Fibroblast of skin of scalp (primary cell): ENCODE results near the gene SMCO2.
"Not testable (repeated sequence)": the region's sequence is repeated elsewhere in the genome, so short reads cannot be mapped to it uniquely, and the experiment has no call there.

Experiments
- DNase-seq: peaks from one replicate; pipeline ENCODE4 v3.0.0-alpha.2; 2013

Gene SMCO2

DNA sequence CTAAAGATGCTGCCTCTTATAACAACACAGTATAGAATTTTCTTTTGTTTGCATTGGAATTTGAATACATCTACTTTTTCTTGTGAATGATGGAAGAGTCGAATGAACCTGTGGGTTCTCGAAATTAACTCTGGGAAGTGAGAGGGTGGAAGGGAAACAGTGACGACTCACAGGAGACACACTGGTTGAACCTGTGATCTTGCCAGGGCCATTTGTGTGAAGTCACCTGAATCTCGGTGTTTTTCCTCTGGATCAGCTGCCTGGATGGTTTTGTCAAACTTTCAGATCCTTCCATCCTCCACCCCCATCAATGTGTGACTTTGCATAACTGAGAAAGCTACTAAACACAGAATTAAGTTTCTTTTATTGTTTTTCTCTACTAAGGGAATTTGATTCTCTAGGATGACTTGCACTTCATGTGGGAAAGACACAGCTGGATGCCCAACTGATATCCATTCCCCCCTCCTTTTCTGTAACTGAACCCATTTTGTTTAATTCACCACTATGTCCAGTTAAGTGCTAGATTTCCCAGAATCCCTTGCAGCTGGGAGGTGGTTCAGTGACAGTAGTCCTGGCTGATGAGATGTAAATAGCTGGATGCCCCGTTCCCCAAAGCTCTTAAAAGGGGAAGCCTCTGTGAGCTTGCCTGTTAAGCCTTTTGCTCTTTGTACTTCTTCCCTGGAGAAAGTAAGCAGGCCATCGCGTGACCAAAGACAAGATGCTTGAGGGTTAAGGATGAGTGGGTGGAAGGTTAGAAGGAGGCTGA is 83.8 kb downstream of the SMCO2 start:
- DNase-seq: no peak

DNA sequence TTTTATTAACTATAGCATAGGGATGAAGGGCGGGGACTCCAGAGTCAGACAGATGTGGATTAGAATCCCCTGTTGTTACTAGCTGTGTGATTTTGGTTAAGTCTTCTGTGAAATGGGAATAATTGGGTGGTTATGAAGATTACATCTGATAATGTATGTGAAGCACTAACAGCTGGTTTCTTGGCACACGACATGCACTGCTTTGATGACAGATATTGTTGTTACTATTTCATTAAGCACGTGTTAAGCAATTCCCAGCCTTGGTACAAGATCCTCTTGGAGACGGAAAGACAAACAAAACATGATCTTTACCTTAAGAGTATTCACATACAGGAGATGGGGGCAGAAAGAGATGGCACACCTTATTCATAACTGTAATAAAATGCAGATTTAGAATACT is 85.4 kb downstream of the SMCO2 start:
- DNase-seq: no peak

- no peak for DNase-seq
These were observed 87.7 kb downstream of the SMCO2 start for GRCh38 chr12:27534060-27534764.

DNA sequence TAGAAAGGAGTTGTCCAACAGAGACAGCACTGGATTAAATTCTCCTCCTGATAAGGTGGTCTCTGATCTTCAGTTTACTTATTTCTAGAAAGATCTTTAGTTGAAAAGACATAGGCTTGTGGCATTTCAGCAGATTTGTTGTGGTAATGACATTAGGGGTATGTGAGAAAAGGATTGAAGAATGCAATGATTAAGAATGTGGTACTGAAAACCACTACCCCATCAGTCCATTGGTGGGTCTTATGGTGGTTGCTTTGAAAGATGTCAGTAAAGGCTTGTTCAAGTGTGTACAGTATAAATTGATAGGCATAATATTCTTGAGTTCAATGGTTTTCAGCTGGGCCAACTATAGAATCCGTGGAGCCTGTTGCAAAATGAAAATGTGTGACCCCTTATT is 88.2 kb downstream of the SMCO2 start:
- no peak for DNase-seq

DNA sequence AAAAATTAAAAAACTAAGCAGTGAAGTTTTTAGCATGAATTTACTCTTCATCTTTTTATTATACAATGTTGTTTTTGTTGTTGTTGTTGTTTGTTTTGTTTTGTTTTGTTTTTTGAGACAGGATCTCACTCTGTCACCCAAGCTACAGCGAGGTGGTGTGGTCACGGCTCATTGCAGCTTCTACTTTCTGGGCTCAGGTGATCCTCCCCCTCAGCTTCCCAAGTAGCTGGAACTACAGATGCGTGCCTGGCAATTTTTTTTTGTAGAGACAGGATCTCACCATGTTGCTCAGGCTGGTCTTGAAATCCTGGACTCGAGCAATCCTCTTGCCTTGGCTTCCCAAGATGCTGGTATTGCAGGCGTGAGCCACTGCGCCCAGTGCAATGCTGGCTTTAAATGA is 88.8 kb downstream of the SMCO2 start:
- no peak for DNase-seq

GRCh38 chr12:27537855-27538675 is 91.5 kb downstream of the SMCO2 start:
- DNase-seq: no peak

DNA sequence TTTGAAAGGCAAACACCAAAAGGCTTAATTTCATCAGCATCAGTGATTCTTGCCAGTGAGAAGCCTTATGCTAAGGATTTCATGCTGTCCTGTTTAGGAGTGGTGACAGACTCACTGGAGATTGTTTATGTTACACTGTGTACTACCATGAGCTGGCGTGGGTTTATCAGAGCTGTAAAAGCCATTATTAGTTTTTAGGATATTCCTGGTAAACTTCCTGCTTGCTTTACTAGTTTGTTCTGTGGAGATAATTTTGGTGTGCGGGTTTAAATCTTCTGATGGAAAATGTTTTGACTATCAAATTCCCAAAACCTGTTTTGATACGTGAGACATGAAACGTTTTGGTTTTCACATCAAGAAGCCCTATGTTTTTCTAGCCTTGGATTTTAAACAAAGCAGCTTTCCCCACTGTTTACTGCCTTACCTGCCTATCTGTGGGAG is 92.7 kb downstream of the SMCO2 start:
- peak; percentile 49 for DNase-seq

DNA sequence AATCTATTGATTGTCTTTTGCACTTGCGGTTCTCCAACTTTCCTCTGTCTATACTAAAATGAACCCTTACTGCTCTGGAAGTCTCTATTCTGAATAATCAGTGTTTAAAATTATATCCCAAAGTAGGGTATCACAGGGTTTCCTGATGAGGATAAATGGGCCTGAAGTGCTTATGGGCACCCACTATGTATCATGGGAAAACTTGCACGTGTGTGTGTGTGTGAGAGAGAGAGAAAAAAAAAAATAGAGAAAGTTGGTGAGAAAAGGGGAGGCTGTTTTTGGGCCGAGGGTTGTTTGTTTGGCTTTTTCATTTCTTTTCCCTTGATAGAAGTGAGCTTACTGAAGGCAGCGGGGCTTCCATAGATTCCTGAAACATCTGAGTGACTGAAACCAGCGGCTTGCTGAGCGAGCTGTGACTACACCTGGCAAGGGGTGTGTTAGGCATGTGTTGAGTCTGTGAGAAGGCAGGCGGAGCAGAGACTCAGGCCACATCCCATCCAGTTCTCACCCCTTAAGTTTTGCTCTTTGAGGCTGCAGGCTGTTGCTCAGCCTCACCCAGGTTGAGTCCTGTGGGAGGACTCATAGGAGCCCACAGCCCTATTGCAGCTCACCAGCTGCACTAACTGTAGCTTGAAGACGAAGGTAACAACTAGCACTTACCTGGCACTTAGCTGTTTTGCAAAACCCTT is 94.6 kb downstream of the SMCO2 start:
- DNase-seq: no peak

GRCh38 chr12:27542628-27543027 is 96.1 kb downstream of the SMCO2 start:
- peak; percentile 93 for DNase-seq

- not testable (repeated sequence) for DNase-seq
These were observed 98.3 kb downstream of the SMCO2 start for GRCh38 chr12:27544858-27545257.

- no peak for DNase-seq
These were observed 99.1 kb downstream of the SMCO2 start for GRCh38 chr12:27545665-27546064.

DNA sequence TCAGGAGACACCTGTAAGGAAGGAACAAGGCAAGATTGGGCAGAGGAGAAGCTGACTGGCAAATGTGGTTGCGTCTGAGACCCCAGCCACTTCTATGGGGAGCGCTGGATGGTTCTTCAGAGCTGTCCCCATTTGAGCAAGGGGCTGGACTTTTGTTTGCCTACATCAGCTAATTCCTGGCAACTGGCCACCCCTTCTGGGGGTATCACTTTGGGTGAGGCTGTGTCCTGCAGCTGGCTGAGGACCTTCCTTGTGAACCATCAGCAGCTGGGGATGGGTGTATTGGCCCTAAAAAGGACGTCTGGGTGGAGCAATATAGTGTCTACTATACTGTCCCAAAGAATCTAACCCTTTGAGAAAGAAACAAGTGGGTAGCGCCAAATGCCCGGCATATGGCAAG is 101.1 kb downstream of the SMCO2 start:
- DNase-seq: no peak

DNA sequence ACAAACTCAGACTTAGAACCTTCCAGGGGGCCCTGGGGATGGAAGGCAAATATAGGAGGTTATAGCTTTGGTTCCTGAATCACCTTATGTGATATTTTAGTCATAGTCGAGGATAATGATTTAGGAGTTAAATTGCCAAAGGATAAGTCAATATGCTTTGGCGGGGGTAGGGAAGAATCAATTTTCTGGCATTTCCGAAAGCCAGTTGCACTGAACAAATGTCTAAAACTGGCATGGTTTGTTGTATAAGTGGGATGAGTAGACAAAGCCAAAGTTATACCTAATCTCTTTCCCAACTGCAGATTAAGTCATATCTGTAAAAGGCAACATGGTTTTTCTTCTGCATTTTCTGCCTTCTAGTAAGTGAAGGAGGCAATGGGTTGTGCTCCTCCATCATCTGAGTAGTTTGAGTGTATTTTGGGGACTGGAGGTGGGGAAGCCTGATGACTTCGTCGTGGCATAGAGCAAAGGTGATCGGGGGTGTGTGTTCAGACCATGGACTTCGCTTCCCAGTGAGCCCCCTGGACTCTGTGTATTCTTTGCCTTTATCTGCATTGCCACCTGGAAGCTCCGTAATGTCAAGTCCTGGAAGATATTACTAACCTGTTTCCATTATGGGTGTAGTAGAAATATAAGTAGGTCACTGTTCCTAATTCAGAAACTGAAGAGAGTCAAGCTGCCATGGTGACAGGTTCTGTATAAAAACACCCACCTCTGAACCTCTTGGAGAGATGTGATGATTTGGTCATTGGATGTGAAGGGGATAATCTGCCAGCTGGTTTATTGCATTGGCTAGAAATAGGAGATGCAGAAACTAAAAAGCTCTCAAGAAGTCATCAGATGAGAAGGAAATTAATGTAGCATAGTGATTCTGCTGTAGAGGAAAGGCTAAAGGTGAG is 102.0 kb downstream of the SMCO2 start:
- DNase-seq: no peak

- peak; percentile 86 for DNase-seq
These were observed 102.8 kb downstream of the SMCO2 start for GRCh38 chr12:27549236-27549800.

- peak; percentile 88 for DNase-seq
These were observed 103.5 kb downstream of the SMCO2 start for GRCh38 chr12:27549801-27550652.

- DNase-seq: no peak
These were observed 104.1 kb downstream of the SMCO2 start for GRCh38 chr12:27550653-27550975.

GRCh38 chr12:27551172-27551840 is 104.8 kb downstream of the SMCO2 start:
- DNase-seq: no peak
